Measurements from ENCODE around the gene CLRN3.

- TF ChIP-seq GFI1B (tag by site-specific recombination; IDR thresholded peaks at IDR 0.05) (no peak), MYNN (tag by site-specific recombination; IDR thresholded peaks at IDR 0.05; ENCODE audit: borderline replicate concordance) (no peak), YY1 (tag by site-specific recombination; IDR thresholded peaks at IDR 0.05) (no peak), ZNF274 (IDR thresholded peaks at IDR 0.05; ENCODE audit: low read length) (no peak), ZNF274 (tag by site-specific recombination; IDR thresholded peaks at IDR 0.05; ENCODE audit: borderline replicate concordance) (no peak), SETDB1 (IDR thresholded peaks at IDR 0.05; ENCODE audit: insufficient read length, low read length) (no peak), EGR2 (tag by site-specific recombination; IDR thresholded peaks at IDR 0.05; ENCODE audit: low read depth) (no peak), YY2 (tag by site-specific recombination; IDR thresholded peaks at IDR 0.05) (no peak), ZSCAN16 (tag by site-specific recombination; IDR thresholded peaks at IDR 0.05) (no peak), KLF10 (tag by site-specific recombination; IDR thresholded peaks at IDR 0.05) (no peak), ZNF335 (tag by site-specific recombination; conservative IDR thresholded peaks at IDR 0.05) (no peak)
- TF ChIP-seq, protein P1, sequence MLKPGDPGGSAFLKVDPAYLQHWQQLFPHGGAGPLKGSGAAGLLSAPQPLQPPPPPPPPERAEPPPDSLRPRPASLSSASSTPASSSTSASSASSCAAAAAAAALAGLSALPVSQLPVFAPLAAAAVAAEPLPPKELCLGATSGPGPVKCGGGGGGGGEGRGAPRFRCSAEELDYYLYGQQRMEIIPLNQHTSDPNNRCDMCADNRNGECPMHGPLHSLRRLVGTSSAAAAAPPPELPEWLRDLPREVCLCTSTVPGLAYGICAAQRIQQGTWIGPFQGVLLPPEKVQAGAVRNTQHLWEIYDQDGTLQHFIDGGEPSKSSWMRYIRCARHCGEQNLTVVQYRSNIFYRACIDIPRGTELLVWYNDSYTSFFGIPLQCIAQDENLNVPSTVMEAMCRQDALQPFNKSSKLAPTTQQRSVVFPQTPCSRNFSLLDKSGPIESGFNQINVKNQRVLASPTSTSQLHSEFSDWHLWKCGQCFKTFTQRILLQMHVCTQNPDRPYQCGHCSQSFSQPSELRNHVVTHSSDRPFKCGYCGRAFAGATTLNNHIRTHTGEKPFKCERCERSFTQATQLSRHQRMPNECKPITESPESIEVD (tag by site-specific recombination; IDR thresholded peaks at IDR 0.05) = no peak
- TF ChIP-seq, protein P2, sequence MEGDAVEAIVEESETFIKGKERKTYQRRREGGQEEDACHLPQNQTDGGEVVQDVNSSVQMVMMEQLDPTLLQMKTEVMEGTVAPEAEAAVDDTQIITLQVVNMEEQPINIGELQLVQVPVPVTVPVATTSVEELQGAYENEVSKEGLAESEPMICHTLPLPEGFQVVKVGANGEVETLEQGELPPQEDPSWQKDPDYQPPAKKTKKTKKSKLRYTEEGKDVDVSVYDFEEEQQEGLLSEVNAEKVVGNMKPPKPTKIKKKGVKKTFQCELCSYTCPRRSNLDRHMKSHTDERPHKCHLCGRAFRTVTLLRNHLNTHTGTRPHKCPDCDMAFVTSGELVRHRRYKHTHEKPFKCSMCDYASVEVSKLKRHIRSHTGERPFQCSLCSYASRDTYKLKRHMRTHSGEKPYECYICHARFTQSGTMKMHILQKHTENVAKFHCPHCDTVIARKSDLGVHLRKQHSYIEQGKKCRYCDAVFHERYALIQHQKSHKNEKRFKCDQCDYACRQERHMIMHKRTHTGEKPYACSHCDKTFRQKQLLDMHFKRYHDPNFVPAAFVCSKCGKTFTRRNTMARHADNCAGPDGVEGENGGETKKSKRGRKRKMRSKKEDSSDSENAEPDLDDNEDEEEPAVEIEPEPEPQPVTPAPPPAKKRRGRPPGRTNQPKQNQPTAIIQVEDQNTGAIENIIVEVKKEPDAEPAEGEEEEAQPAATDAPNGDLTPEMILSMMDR (tag by site-specific recombination; IDR thresholded peaks at IDR 0.05) = no peak
- TF ChIP-seq, protein P3, sequence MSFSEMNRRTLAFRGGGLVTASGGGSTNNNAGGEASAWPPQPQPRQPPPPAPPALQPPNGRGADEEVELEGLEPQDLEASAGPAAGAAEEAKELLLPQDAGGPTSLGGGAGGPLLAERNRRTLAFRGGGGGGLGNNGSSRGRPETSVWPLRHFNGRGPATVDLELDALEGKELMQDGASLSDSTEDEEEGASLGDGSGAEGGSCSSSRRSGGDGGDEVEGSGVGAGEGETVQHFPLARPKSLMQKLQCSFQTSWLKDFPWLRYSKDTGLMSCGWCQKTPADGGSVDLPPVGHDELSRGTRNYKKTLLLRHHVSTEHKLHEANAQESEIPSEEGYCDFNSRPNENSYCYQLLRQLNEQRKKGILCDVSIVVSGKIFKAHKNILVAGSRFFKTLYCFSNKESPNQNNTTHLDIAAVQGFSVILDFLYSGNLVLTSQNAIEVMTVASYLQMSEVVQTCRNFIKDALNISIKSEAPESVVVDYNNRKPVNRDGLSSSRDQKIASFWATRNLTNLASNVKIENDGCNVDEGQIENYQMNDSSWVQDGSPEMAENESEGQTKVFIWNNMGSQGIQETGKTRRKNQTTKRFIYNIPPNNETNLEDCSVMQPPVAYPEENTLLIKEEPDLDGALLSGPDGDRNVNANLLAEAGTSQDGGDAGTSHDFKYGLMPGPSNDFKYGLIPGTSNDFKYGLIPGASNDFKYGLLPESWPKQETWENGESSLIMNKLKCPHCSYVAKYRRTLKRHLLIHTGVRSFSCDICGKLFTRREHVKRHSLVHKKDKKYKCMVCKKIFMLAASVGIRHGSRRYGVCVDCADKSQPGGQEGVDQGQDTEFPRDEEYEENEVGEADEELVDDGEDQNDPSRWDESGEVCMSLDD (tag by site-specific recombination; IDR thresholded peaks at IDR 0.05) = no peak
Observed at GRCh38 chr10:127921075-127921752, 28.5 kb upstream of the CLRN3 start.

All from HEK293 (cell line).